GM21423 (cell line): ENCODE measurements around the gene CAMK4.
"Not testable (repeated sequence)": the region's sequence is repeated elsewhere in the genome, so short reads cannot be mapped to it uniquely, and the experiment has no call there.

Experiments
- ATAC-seq: cut with Tn5 transposase; IDR thresholded peaks from one replicate; pipeline ENCODE4 v1.9.1; 2021; ENCODE audit warnings: mild to moderate bottlenecking, moderate library complexity; ENCODE audit not compliant: unreplicated experiment

Gene CAMK4

DNA sequence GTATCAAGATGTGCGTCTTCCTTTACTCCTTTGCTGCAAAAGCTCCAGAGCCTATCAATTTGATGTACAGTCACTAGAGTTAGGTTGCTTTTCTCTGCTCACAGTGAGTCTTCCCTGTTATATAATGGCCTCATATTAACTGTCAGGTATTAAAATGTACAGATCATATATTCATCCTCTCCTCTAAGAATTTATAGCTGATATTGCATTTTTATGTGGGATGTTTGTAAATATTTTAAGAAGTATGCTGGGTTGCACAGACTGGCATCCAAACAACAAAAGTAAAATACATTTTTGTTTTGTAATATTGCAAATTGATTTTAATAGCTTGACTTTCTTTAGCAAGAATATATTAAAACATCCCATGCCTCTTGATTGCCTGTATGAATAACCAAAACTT lies 148.6 kb downstream of the CAMK4 start:
- ATAC-seq = no peak

DNA sequence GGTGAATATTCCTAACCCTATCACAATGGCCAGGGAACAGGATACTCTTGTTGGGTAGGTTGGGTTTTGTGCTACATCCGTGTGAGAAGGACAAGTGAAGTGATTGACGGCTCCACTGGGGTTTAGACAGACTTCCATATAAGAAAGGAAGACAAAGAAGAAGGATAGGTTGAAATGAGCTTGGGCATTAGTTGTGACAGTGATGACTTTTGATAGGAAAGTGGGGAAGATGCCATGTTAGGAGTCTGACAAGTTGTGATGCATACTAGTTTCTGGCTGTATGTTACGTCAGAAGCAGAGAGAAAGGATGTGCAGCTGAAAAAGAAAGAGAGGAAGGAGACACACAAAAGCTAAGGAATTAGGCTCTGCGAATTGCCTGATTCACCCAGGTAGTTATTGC lies 150.2 kb downstream of the CAMK4 start:
- ATAC-seq = no peak

DNA sequence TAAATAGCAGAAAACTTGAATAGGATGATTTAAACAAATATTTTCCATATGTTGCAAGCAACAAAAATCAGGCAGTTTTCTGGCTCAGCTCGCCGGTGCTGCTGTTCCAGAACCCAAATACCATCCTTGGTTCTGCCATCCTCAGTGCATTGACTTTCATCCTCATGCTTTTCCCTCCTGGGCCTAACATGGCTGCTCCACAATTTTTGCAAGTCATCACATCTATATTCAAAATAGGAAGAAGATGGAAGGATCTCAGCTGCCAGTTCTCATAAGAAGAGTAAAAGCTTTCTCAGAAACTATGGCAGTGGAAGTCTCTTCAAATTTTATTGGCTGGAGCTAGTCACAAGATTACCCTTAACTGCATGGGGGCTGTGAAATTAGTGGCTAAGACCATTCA lies 151.5 kb downstream of the CAMK4 start:
- ATAC-seq = no peak

DNA sequence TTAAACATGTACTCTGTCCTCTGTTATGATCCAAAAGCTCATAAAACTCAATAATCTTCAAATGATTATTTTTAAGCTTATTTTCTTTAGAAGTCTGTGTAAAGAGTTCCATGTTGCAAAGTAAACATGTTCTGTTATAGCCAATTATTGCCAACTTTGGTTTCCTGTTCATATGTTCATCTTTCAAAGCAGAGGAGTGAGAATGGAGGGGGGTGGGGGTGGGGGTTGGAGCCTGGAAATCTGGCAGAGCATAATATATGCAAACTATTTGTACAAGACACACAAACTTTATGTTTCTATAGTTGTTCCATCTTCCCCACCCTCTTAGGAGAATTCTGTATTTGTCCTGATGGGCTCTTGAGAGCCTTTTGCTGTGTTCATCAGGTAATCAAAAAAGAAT lies 153.1 kb downstream of the CAMK4 start:
- no peak for ATAC-seq

DNA sequence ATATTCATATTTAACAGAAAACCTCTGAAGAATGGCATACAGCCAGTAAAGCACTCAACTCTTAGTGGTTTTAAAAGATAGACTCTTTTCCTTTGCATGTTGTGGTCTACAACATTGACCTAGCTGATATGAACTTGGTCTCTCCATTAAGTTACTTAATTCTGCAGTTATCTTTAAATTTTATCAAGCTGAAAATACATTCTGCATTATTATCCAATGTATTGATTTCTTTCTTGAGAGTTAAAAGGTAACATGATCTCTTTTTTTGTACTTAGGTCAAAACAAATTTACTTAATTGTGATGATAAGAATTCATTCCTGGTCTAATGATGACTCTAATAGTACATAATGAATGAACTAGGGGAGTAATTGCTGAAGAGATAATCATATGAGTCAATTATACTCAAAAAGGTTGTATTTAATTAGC lies 155.2 kb downstream of the CAMK4 start:
- ATAC-seq = no peak

DNA sequence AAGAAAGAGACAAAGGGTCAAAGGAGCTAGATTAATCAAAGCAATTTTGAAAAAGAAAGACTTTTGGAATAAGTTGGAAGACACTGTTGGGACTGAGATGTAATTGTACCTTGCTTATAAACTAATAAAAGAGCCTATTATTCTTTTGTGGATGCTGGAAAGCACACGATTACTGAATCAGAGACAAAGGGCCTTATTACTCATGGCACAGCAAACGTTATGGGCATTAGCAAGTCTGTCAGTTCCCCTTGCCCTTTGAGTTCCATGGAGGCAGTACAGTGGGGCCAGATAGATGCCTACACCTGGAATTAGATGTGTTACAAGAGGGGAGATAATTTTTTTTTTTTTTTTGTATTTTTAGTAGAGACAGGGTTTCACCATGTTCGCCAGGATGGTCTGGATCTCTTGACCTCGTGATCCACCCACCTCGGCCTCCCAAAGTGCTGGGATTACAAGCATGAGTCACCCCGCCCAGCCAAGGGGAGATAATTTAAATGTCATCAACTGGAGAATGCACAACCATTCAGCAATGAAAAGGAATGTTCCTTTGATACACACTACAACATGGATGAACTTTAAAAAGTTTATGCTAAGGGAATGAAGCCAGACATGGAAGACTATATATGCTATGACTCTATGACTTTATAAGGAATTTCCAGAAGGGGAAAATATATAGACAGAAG lies 159.2 kb downstream of the CAMK4 start:
- ATAC-seq = no peak

DNA sequence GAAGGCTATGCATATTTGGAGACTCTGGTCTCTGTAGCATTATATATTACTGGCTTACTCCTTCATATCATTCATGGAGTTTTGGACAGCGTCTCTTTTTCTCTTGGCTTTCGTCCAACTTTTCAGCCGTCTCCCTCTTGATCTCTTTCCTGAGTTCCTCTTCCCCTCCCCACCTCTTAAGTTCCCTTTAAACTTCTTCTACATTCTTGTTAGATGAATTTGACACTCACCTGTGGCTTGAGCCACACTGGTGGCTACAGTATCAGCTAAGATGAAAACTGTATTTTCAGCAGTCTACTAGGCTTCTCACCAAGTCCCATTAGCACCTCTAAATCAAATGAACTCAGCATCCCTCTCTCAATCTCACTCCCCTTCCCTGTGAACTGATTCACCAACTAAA lies 160.0 kb downstream of the CAMK4 start:
- ATAC-seq = no peak

DNA sequence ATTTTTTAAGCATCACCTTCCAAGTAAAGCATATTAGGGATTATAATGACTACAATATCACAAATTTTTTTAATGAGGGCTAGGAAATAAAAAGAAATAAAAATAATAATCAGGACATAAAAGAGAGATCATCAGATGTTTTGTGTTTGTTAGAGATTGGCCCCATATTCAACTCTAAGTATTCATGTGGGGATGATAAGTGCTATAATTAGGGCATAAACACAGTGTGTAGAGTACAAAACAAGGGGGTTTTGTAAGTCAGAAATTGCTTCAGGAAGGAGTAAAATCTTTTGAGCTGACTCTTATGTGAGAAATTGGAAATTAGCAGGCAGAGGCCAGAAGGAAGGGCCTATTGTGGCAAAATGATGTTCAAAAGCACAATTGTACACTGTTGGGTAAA lies 160.9 kb downstream of the CAMK4 start:
- no peak for ATAC-seq

DNA sequence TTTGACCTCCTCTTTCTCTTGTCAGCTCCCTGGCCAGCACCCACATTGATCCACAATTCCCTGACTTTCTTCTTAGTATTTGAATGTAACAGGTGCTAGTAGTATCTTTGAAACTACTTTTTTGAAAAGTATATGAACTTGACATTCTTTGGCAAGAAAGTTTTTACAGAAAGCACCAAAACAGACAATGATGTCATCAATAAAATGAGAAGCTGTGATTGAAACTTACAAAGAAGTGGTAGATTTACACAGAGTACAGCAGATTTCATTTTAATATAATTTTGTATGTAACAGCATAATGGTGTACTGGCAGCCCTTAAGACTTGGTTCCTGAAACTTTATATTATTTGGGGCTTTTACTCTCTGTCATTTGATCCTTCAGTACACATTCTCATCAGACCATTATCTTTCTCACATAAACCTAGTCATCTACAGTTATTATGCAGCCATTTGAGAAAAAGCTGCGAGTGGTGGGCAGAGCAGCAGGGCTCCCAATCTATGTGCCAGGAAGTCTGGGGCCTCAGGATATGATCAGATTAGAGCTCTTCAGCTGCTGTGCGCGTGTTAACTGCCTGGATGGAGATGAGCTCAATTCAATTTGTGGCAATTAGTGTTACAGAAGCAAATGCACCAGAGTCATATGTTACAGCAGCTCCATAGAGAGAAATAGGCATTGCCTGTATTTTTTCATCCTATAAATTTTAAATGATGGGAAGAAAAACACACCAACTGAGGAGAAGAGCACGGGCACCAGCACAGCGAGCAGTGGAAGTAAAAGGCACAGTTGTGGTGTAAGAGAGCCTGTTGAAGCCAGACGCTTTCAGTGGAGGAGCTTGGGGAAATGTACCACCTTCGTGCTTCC lies 162.0 kb downstream of the CAMK4 start:
- ATAC-seq = no peak

DNA sequence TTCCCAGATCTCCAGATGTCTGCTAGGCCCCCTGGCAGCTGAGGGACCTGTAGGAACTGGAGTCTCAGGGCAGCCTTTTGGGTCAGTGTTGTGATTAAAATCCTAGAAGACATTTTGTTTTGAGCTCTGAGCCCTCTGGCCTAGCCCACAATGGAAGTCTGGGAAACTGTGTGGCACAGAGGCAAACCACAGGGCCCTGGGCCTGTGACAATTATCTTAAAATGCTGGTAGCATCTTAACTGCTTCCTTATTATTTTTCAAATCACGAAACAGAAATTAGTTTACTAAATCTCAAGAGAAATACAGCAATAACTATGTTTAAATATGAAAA lies 162.6 kb downstream of the CAMK4 start:
- no peak for ATAC-seq

DNA sequence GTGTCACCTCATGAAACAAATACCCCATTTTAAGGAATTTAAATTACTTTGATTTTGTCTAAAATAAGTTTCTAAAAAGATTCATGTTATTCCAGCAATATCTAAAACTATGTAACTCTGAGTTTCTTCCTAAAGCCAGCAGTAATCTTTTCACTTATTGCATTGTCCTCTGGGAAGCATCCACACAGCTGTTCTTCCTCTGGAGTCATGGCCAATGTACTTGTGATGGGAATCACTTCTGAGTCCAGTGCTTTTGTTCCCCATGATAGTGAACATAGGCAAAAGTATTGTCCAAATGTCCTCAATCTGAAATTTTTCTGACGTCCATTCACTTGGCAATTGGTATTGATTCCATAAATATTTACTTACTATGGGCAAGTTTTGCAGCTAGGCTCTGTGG lies 163.2 kb downstream of the CAMK4 start:
- ATAC-seq = no peak

DNA sequence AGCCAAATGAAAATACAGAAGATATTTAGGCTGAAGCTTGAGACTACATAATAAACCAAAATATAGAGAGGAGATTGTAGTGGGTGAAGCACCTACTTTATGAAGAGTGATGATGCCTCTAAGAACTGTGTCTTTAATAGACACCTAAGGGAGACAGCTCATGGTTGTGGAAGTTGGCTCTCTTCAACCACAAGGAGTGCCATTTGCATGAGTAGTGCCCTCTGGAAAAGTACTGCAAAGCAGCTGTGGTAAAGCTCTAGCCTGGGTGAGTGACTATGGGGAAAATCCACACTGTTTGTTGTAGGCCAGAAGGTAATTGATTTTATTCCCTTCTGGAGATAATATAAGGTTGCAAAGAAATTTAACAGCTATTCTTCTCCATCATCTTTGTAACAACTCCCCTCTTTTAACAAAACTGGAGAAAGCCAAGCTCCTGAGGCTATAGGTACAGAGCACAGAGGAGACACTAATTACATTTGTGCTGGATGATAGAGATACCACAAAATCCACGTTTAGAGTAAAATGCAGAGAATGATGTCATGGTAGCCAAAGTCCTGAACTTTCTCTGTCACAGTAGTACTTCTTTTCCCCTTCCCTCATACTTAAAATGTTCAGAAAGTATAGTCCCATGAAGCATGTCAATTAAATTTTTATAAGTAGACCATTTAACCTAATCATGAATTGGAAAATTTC lies 165.4 kb downstream of the CAMK4 start:
- no peak for ATAC-seq

DNA sequence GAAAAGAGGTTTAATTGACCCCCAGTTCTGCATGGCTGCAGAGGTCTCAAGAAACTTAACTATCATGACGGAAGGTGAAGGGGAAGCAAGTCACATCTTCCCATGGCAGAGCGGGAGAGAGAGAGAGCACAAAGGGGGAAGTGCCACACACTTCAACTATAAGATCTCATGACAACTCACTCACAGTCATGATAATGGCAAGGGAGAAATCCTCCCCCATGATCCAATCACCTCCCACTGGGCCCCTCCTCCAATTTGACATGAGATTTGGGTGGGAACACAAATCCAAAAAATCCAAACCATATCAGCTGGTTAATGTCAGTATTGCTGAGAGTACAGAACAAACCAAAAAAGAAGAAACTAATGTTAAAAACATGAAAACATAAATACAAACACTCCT lies 168.0 kb downstream of the CAMK4 start:
- ATAC-seq = no peak

DNA sequence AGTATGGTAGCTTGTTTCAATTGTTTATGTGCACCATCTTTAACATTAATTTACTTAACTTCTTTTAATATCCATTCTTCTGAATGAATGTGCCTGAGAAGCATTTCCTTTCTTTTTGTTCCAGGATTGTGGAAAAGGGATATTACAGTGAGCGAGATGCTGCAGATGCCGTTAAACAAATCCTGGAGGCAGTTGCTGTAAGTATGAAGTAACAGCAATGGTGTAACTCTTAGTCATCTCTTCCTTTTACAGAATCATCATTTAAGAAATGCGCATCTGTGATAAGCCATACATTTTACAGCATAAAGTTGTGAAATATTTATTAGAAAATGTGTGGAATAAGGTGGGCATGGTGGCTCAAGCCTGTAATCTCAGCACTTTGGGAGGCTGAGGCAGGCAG lies 170.4 kb downstream of the CAMK4 start:
- ATAC-seq = no peak

DNA sequence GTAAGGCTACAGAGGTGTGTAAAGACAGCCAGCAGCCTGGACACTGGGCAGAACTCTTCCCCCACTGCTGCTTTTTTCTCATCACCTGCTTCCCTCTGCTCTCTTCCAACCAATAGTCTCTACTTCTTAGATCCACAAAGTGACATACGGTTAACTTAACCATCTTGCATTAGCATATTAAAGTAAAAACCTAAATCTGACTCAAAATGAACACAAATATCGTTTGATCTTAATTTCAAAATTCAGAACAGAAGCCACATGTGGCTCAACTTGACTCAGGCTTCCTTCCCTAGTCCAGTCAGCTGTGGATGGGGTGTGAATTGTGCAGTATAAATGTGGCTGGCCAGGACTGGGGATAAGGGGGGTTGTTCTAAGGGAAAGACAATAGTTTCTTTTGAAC lies 173.8 kb downstream of the CAMK4 start:
- ATAC-seq = no peak

DNA sequence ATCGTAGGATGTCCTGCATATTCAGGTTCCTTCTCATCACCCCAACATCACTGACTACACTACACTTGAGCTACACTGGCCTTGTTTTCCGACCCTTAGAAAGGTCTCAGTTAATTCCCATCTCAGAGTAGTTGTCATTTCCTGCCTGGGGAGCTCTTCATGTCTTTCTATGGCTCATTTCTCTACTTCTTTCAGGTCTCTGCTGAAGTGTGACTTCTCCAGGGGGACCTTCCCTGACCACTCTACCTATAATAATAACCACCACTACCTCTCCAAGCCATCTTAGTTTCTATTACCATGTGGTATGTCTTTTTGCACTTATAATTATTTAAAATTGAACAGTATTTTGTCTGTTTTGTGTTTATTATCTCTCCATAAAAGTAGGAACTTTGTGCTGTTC lies 174.9 kb downstream of the CAMK4 start:
- ATAC-seq = no peak

DNA sequence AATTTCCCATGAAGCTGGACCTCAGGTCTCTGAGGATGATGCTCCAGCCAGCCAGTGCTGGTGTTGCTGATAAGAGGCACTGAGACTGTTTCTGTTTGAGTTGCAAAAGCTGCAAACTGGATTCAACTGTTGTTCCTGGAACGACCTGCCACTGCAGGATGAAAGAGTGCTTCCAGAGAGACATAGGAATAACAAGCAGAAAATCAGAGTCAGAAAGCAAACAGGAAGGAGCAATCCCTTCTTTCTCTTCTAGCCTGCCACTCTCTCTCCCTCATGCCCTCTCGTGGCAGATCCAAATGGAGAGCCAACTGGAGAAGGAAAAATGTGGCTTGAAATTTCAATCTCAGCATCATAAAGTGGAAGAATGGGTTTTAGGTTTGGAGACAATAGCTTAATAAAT lies 177.7 kb downstream of the CAMK4 start:
- no peak for ATAC-seq

DNA sequence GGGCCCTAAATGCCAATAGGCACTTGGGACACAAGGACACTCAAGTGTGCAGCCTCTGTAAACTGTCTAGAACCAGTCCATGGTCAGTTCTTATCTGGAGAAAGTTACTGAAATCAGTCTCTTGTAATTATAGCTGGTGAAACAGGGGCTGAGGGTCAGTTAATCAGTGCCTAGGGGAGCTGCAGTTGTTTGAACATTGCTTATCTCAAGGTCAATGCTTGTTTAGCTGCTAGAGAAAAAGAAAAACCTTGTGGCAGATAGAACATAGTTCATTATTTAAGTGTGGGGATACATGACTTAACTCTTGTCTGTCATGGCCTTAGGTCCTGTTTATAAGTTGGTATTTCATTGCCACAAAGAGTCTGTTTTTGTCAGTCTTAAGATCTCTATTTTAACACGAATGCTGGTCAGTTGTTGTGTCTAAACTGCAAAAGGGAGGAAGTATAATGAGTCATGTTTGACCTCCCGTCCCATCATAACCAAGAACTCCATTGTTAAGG lies 180.1 kb downstream of the CAMK4 start:
- ATAC-seq = no peak

DNA sequence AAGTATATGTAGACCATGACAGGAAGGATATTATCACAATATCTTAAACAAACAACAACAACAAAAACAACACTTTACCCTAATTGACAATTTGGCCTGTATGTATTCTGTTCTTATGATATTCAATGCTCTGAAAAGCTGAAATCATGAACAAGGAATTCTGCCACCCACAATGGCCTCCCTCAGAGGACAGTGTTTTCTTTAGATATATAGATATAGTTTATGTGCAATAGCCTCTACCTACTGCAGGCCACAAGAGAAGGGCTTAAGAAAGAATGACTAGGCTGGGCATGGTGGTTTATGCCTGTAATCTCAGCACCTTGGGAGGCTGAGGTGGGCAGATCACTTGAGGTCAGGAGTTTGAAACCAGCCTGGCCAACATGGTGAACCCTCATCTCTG lies 183.4 kb downstream of the CAMK4 start:
- ATAC-seq = no peak

DNA sequence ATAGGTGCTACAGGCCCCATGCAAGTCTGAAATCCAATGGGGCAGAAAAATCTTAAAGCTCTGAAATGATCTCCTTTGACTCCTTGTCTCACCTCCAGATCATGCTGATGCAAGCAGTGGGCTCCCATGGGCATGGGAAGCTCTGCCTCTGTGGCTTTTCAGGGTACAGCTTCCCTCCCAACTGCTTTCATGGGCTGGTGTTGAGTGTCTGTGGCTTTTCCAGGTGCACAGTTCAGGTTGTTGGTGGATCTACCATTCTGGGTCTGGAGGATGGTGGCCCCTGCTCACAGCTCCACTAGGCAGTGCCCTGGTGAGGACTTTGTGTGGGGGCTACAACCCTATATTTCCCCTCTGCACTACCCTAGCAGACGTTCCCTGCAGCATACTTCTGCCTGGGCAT lies 184.6 kb downstream of the CAMK4 start:
- ATAC-seq = no peak

DNA sequence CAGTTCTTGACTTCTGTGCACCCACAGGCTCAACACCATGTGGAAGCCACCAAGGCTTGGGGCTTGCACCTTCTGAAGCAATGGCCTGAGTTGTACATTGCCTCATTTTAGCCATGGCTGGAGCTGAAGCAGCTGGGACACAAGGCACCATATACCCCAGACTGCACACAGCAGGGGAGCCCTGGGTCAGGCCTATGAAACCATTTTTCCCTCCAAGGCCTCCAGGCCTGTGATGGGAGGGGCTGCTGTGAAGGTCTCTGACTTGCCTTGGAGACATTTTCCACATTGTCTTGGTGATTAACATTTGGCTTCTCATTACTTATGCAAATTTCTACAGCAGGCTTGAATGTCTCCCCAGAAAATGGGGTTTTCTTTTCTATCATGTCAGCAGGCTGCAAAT lies 185.1 kb downstream of the CAMK4 start:
- not testable (repeated sequence) for ATAC-seq

DNA sequence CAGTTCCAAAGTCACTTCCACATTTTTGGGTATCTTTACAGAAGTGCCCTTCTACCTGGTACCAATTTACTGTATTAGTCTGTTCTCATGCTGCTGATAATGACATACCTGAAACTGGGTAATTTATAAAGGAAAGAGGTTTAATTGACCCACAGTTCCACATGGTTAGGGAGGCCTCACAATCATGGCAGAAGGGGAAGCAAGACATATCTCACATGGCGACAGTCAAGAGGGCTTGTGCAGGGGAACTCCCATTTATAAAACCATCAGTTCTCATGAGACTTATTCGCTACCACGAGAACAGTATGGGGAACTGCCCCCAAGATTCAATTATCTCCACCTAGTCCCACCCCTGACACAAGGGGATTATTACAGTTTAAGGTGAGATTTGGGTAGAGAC lies 185.9 kb downstream of the CAMK4 start:
- ATAC-seq = not testable (repeated sequence)
